NCI-H2107 treated with DMSO at 0.1 percent for 48 hours (cell line): ENCODE data around the gene ATP5MG.
"Not testable (repeated sequence)": the region's sequence is repeated elsewhere in the genome, so short reads cannot be mapped to it uniquely, and the experiment has no call there.

Experiments used
- DNase-seq: peaks from one replicate; lab custom pipeline; 2025; ENCODE audit not compliant: unreplicated experiment; lab: John Stamatoyannopoulos, UW

ATP5MG gene, protein sequence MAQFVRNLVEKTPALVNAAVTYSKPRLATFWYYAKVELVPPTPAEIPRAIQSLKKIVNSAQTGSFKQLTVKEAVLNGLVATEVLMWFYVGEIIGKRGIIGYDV

DNA sequence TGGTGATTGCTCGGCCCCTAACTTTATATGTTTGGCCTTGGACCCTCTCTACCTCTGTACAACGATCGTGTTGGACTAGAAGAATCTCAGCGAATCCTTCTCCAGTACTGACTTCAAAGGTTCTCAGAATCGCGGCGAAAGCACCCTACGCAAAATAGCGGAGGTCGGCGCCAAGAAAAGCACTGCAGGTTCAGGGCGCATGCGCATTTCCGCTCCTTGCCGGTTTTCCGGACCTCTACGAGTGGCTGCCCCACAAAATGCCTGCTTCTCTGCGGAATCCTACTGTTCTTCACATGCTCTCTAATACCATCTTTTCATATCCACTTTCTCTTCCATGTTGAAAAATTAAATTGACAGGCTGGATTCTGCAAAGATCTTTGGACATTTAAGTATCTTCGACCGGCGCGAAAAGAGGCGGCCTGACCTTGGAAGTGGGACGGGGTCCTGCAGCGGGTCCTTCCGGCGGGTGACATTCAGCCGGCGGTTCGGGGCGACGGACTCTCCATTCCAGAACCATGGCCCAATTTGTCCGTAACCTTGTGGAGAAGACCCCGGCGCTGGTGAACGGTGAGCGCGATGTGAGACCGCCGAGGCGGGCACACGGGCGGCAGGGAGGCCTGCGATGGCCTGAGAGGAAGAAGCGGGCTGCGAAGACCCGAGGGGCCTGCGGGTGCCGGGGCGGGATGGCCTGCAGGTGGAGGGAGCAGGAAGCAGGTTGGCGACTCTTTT, at the start of gene ATP5MG:
TSS of gene ATP5MG (plus strand) at position 456 of the 729 bp plus-strand sequence. CDS start at position 516, 60 bp downstream.
- DNase-seq: peak; percentile 89

DNA sequence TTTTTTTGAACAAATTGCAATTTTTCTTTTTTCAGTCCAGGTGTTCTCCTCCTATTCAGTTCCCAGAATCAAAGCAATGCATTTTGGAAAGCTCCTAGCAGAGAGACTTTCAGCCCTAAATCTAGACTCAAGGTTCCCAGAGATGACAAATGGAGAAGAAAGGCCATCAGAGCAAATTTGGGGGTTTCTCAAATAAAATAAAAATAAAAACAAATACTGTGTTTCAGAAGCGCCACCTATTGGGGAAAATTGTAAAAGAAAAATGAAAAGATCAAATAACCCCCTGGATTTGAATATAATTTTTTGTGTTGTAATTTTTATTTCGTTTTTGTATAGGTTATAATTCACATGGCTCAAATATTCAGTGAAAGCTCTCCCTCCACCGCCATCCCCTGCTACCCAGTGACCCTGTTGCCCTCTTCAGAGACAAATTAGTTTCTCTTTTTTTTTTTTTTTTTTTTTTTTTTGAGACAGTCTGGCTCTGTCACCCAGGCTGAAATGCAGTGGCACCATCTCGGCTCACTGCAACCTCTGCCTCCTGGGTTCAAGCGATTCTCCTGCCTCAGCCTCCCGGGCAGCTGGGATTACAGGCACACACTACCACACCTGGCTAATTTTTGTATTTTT, 48.2 kb upstream of the ATP5MG start:
- DNase-seq: no peak

DNA sequence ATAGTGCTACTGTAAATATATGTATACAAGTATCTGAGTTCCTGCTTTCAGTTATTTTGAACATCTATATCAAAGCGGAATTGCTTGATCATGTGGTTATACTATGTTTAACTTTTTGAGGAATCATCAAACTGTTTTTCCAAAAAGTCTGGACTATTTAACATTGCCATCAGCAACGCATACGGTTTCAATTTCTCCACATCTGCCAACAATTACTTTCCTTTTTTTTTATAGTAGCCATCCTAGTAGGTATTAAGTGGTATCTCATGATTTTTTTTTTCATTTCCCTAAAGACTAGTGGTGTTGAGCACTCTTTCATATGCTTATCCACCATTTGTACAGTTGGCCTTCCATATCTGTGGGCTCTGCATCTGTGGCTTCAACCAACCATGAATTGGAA, 43.3 kb upstream of the ATP5MG start:
- no peak for DNase-seq

DNA sequence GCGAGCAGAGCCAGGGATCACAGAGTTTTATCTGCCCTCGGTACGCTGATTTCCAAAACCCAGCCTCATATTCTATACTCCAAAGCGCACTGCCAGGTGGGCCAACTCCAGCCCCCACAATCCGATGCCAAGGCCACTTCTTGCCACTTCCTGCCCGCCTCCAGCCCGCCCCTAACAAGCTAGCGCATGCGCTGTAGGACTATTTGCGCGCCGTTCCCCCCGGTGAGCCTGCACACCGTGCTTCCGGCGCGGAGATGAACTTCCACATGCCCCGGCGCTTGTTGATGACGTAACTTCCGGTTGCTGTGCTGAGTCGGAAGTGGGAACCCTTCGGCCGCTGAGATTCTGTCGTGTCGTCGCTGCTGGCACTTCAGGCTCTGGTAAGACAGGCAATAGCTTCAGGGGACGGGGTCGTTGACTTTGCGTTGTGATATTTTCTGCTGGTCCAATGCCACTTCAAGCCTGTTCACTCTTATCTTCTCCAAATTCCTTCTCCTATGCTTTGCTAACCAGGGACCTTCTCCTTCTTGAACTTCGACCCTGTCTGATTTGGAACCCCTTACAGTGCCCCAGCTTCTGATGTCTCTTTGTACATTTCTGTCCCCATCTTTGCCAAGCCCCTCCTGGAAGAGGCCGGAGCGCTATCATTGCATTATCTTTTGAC, 42.0 kb upstream of the ATP5MG start, which contains the start of gene UBE4A:
TSS of gene UBE4A (plus strand) at position 306 of the 664 bp plus-strand sequence. CDS start 5,481 bp downstream, outside the sequence.
- DNase-seq: peak; percentile 88

DNA sequence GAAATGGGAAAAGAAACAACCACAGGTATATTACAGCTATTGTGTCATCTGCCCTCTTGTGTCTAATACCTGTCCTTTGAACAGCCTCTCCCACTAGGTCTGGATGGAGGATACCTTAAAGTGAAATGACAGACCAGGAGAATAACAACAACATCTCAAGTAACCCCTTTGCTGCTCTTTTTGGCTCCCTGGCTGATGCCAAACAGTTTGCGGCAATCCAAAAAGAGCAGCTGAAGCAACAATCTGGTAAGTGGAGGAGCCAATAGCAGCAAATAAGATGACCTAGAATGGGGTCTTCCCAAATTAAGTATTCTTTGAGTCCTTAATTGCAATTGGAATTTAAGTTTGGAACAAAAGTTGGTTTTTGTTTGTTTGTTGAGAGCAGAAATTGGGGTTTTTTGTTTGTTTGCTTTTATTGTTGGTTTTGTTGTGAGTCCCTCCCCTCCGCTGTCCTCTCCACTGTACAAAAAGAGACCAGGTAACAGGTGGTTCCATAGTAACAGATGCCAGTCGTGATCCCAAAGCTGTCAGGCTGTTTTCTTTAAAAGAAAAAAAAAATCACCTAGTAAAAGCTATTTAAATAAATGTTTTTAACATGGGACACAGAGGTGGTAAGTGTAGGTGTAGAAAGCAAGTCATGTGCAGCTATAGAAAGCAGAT, 36.3 kb upstream of the ATP5MG start:
- DNase-seq: no peak

DNA sequence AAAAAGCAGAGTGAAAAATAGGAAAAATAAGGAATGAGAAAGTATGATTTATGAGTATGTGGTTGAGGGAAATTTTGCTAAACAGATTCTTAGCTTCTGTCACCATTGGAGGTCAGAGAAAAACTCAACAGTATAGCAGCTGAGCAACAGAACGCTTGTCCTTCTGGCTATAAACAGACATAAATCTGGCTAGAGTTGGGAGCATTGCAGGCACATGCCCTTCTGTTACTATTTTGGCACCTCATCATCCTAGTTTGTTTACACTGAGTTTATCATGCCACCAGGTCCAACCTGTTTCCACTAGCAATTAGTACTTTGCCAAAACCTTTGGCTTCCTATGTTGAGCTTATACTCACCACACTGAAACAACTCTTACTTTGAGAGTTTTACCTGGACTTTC, 35.1 kb upstream of the ATP5MG start:
- no peak for DNase-seq

DNA sequence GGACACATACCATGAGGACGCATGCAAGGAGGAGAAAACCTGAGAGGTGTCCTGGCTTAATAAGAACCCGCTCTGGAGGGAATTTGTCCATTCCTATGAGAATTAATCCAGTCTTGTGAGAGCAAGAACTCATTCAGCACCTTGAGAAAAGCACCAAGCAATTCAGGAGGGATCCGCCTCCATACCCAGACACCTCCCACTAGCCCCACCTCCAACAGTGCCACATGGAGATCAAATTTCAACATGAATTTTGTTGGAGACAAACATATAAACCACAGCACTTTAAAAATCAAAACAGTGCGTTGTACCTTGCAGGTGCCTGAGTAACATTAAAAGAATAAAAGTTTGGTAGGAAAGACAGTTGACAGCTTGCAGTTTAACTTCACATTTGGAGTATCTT, 30.6 kb upstream of the ATP5MG start:
- peak; percentile 18 for DNase-seq

DNA sequence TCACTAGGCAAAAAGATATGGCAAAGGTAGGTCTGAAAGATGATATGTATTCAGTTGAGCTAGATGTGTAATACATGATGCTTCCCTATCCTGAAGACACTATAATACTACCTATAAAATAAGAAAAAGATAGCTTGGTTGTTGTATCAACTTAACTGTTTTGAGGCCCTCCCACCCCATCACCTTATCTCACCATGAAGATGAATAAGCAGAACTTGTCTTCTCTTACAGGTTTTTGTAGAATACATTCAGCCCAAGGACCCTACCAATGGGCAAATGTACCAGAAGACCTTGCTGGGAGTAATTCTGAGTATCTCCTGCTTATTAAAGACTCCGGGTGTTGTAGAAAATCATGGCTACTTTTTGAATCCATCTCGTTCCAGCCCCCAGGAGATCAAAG, 28.1 kb upstream of the ATP5MG start:
- DNase-seq: no peak

DNA sequence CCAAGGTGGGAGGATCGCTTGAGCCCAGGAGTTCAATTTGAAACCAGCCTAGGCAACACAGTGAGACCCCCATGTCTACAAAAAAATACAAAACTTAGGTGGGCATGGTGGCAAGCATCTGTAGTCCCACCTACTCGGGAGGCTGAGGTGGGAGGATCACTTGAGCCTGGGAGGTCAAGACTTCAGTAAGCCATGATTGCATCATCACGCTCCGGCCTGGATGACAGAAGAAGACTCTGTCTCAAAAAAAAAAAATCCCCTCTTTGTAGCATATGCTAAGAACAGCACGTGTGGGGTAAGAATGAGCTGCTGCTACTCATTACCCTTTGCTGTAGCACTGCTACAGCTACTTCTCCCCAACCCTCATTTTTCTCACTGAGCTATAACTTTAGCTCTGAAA, 27.5 kb upstream of the ATP5MG start:
- no peak for DNase-seq

DNA sequence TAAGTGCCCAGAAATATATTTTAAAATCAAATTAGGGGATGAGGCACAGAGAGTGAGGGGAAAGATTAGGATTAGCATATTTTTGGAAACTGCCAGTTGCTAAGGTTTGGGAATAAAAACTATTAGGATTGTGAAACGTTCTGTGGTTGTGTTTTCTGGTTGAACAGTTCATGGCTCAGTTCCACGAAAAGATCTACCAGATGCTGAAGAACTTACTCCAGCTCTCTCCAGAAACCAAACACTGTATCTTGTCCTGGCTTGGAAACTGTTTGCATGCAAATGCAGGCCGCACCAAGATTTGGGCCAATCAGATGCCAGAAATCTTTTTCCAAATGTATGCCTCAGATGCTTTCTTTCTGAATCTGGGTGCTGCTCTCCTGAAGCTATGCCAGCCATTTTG, 26.7 kb upstream of the ATP5MG start:
- no peak for DNase-seq

DNA sequence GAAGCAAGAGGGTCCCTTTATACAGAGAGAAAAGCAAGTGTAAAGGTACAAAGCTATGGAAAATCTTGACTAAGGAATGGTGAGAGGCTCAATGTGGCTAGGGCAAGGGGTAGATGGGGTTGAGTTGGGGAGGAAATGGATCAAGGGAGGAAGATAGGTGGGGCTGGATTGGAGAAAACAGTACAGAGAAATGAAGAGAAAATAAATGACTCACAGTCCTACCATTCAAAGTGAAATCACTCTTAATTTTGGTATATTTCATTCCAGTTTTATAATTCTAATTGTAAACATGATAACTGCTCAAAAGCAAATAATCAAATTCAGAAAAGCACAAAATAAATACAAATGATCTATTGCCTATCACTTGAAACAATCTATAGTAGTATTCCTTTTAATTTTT, 25.4 kb upstream of the ATP5MG start:
- no peak for DNase-seq

DNA sequence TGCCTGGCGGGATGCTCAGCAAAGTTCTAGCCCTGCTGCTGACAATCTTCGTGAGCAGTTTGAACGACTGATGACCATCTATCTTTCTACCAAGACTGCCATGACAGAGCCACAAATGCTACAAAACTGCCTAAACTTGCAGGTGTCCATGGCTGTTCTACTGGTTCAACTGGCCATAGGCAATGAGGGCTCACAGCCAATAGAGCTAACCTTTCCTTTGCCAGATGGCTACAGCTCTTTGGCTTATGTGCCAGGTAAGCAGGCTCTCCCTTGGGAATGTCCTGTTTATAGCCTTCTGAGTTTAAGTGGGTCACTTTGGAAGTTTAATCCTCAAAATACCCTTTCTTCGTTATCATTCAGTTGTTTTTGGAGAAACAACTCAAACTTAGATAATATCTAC, 21.9 kb upstream of the ATP5MG start:
- DNase-seq: no peak

DNA sequence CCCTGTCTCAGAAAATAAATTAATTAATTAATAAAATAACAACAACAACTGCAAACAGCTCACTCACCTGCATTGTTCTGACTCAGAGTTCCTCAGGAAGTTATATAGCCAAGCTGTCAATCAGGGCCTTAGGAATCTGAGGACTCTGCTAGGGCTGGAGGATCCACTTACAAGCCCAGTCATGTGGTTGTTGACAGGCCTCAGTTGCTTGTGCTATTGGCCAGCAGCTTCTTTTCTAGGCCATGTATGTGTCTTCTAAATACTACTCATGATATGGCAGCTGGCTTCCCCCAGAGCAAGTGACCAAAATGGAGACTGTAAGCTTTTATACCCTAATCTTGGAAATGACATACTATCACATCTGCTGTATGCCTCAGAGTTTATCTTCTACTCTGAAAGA, 20.8 kb upstream of the ATP5MG start:
- DNase-seq: no peak

DNA sequence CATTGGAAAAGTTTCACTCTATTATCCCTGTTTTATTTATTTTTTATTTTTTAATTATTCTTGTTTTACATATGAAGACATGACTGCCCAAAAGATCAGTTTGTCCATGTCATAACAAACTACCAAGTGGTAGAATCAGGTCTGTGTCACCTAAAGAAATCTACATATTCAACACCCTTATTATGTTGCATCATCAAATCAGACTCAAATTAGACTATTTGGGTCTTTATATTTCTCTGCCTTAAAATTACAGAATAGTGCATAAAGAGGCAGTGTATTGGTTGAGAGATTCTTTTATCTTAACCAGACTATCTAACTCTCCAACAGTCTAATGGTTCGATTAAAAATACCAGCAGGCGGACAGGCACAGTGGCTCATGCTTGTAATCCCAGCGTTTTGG, 18.5 kb upstream of the ATP5MG start:
- DNase-seq: no peak

DNA sequence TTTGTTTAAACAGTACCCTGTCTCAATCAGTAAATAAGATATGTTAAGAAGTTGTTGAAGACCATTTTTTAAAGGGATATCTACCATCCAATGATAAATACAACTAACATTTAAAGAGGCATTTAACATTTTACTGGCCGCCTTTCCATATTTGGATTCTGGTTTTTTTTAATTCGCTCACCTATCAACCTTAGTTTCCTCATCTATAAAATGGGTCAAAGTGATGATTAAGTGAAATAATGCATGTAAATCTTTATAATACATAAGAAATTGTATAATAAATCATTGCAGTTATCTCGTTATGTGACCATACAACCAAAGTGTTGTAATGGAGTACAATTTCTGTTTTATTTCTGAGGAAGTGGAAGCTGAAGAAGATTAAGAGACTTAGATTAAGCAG, 17.7 kb upstream of the ATP5MG start:
- DNase-seq: no peak

DNA sequence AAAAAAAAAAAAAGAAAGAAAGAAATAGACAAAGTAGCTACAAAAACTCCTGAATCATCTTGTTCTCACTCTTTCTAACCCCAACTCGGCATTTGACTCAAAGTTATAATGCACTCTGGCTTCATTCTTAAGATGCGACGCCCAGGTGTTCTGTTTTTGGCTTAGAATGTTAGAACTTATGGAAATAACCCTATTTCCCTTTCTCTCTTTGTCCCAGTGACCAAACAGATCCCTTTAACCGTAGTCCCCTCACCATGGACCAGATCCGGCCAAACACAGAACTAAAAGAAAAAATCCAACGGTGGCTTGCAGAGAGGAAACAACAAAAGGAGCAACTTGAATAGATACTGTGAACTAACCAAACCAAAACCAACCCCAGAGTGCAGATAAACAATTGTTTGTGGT, 5.3 kb upstream of the ATP5MG start:
- no peak for DNase-seq

DNA sequence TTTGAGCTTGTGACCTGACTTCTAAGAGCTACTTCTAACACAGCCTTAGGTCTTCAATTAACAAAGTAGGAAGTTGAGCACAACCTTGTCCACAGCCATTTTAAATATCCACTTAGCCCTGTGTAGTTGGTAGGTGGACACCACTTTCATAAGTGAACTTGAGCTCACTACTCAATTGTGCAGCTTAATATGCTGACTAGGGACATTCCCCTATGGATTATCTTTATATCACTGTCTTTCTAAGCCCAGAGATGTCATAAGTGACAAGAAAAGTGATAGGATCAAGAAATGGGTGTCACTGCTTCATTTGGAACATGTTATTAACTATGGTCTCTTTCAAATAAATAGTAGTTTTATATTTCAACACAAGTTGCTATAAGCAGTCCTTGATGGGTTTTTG, 4.0 kb upstream of the ATP5MG start:
- no peak for DNase-seq

DNA sequence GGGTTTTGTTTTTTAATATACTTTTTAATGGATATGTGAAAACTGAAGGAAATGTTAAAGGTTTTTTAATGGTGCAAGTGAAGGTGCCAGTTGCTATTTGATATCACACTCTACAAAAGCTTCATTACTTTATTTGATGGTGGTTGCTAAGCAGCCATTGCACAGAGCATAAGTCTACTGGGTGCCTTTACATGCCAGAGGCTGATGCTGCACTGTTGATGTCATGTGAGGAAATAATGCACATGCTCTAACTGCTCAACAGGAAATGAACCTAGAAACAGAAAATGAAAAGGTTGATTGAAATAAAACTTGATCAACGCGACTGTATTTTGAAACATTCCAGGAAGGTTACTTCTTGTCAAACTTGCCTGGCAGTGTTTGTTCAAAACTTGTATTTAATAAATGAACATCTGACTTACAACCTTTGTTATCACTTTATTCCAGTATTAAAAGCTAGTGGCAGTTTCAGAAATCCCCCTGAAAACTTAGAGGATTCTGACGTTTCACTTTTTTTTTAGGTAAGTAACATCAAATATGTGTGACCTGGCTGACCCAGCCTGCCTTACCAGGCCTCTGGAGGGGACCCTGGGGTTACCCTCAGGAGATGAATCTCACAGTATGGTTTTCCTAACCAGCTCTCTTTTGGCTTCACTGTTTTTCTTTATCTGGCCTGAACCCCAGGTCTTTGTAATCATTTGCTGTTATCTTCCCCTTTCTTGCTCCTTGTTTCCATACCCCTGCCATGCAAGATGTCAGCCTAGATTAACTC, 2.4 kb upstream of the ATP5MG start:
- DNase-seq: no peak

DNA sequence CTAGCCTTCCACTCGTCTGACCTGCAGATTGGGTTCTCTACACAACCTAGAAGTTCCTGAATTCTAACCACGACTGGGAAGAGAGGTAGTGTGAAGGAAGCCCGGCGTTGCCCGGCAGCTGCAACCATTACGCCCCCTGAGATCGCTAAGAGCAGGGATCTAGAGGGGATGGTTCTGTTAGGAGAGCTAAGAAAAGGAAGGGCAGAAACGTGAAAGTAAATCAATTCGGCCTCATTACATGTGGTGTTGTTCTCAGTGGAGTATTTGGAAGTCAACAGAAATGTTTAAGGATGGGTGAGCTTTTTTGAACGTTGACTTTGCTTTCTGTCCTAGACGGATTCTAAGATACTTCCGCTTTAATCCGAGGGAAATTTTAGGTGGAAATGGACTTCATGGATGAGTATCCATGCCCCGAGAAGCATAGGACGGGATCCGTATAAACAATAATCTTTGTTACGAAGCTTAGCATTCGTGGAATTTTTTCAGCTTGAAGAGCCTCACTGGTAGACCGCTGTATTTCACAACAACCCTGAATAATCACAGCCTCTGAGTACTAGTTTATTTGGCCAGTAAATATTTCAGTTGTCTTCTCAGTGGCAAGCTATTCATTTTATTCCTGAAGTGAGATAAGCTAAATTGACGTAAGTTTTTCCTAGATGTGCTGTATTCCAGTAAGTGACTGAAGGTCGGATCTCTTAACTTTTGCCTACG, 629 bp downstream of the ATP5MG start:
- DNase-seq: no peak

DNA sequence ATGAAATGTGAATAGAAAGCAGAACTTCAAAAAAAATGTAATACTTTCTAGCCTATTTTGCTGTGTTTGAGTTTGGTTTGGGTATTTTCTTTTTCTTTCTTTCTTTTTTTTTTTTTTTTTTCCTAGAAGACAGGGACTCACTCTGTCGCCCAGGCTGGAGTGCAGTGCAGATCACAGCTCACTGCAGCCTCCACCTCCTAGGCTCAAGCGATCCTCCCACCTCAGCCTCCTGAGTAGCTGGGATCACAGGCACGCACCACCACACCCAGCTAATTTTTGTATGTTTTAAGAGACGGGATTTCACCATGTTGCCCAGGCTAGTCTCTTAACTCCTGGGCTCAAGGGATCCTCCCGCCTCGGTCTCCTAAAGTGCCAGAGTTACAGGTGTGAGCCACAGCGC, 1.2 kb downstream of the ATP5MG start:
- not testable (repeated sequence) for DNase-seq
